ENCODE data around the gene UFM1.

Gene UFM1

GRCh38 chr13:38334845-38335244, 14.8 kb upstream of the UFM1 start:
- H3K9ac ChIP-seq (ENCODE audit: low read length), result no peak overlapping the region
- no peak overlapping the region for H3K27ac ChIP-seq (ENCODE audit: low read length)
- H4K20me1 ChIP-seq (ENCODE audit: insufficient read depth, low read length), result no peaks in the 10 kb centered on the region
- DNase-seq, result no peak
- H3K79me2 ChIP-seq (ENCODE audit: low read length), result no peaks in the 10 kb centered on the region
- H2AFZ ChIP-seq (ENCODE audit: low read length), result no peak overlapping the region
- H3K9me2 ChIP-seq (replicated peaks; ENCODE audit: insufficient read depth, low read length), result no peaks in the 10 kb centered on the region
- no peak for TF ChIP-seq EZH2phosphoT487 (IDR thresholded peaks at IDR 0.05; ENCODE audit: low read length)
- no peak for TF ChIP-seq CTCF (IDR thresholded peaks at IDR 0.05; ENCODE audit: low read length)
- TF ChIP-seq EZH2 (optimal IDR thresholded peaks at IDR 0.05; ENCODE audit: low read depth, low read length), result no peak
- no peaks in the 10 kb centered on the region for H3K4me1 ChIP-seq (ENCODE audit: low read length)
- no peaks in the 10 kb centered on the region for H3F3A ChIP-seq (ENCODE audit: insufficient read depth, low read length)
- H3K4me2 ChIP-seq (ENCODE audit: low read depth, low read length), result no peak overlapping the region
- H3K27me3 ChIP-seq (replicated peaks; ENCODE audit: insufficient read depth, low read length), result no peaks in the 10 kb centered on the region
- H3K4me3 ChIP-seq (ENCODE audit: low read length), result no peak overlapping the region
- H3K36me3 ChIP-seq (replicated peaks; ENCODE audit: insufficient read depth, low read length), result no peaks in the 10 kb centered on the region
- H3K9me3 ChIP-seq (replicated peaks; ENCODE audit: insufficient read depth, low read length), result no peaks in the 10 kb centered on the region

GRCh38 chr13:38338089-38338488, 11.6 kb upstream of the UFM1 start:
- no peaks in the 10 kb centered on the region for H3K4me1 ChIP-seq (ENCODE audit: low read length)
- H3K9ac ChIP-seq (ENCODE audit: low read length), result no peak overlapping the region
- H3K9me3 ChIP-seq (replicated peaks; ENCODE audit: insufficient read depth, low read length), result no peaks in the 10 kb centered on the region
- no peak overlapping the region for H3K4me2 ChIP-seq (ENCODE audit: low read depth, low read length)
- DNase-seq, result no peak
- TF ChIP-seq CTCF (IDR thresholded peaks at IDR 0.05; ENCODE audit: low read length) (no peak), EZH2 (optimal IDR thresholded peaks at IDR 0.05; ENCODE audit: low read depth, low read length) (no peak), EZH2phosphoT487 (IDR thresholded peaks at IDR 0.05; ENCODE audit: low read length) (no peak)
- H4K20me1 ChIP-seq (ENCODE audit: insufficient read depth, low read length), result no peaks in the 10 kb centered on the region
- H2AFZ ChIP-seq (ENCODE audit: low read length), result no peak overlapping the region
- no peaks in the 10 kb centered on the region for H3K9me2 ChIP-seq (replicated peaks; ENCODE audit: insufficient read depth, low read length)
- no peaks in the 10 kb centered on the region for H3K36me3 ChIP-seq (replicated peaks; ENCODE audit: insufficient read depth, low read length)
- no peaks in the 10 kb centered on the region for H3K27me3 ChIP-seq (replicated peaks; ENCODE audit: insufficient read depth, low read length)
- H3F3A ChIP-seq (ENCODE audit: insufficient read depth, low read length), result no peaks in the 10 kb centered on the region
- no peak overlapping the region for H3K27ac ChIP-seq (ENCODE audit: low read length)
- no peak overlapping the region for H3K4me3 ChIP-seq (ENCODE audit: low read length)
- no peaks in the 10 kb centered on the region for H3K79me2 ChIP-seq (ENCODE audit: low read length)

- DNase-seq, result no peak
- H3K79me2 ChIP-seq (ENCODE audit: low read length), result no peaks in the 10 kb centered on the region
- H3K27ac ChIP-seq (ENCODE audit: low read length), result no peak overlapping the region
- no peaks in the 10 kb centered on the region for H4K20me1 ChIP-seq (ENCODE audit: insufficient read depth, low read length)
- H3K27me3 ChIP-seq (replicated peaks; ENCODE audit: insufficient read depth, low read length), result no peaks in the 10 kb centered on the region
- H2AFZ ChIP-seq (ENCODE audit: low read length), result no peak overlapping the region
- H3F3A ChIP-seq (ENCODE audit: insufficient read depth, low read length), result no peaks in the 10 kb centered on the region
- no peaks in the 10 kb centered on the region for H3K36me3 ChIP-seq (replicated peaks; ENCODE audit: insufficient read depth, low read length)
- H3K9me3 ChIP-seq (replicated peaks; ENCODE audit: insufficient read depth, low read length), result no peaks in the 10 kb centered on the region
- H3K4me3 ChIP-seq (ENCODE audit: low read length), result no peak overlapping the region
- H3K4me2 ChIP-seq (ENCODE audit: low read depth, low read length), result no peak overlapping the region
- no peaks in the 10 kb centered on the region for H3K9me2 ChIP-seq (replicated peaks; ENCODE audit: insufficient read depth, low read length)
- no peaks in the 10 kb centered on the region for H3K4me1 ChIP-seq (ENCODE audit: low read length)
- H3K9ac ChIP-seq (ENCODE audit: low read length), result no peak overlapping the region
- TF ChIP-seq EZH2 (optimal IDR thresholded peaks at IDR 0.05; ENCODE audit: low read depth, low read length) (no peak), EZH2phosphoT487 (IDR thresholded peaks at IDR 0.05; ENCODE audit: low read length) (no peak), CTCF (IDR thresholded peaks at IDR 0.05; ENCODE audit: low read length) (no peak)
These were observed 9.0 kb upstream of the UFM1 start for GRCh38 chr13:38340624-38341023.
